ENCODE results near the gene RAB5IF.
"Not testable (repeated sequence)": the region's sequence is repeated elsewhere in the genome, so short reads cannot be mapped to it uniquely, and the experiment has no call there.

The RAB5IF gene

DNA sequence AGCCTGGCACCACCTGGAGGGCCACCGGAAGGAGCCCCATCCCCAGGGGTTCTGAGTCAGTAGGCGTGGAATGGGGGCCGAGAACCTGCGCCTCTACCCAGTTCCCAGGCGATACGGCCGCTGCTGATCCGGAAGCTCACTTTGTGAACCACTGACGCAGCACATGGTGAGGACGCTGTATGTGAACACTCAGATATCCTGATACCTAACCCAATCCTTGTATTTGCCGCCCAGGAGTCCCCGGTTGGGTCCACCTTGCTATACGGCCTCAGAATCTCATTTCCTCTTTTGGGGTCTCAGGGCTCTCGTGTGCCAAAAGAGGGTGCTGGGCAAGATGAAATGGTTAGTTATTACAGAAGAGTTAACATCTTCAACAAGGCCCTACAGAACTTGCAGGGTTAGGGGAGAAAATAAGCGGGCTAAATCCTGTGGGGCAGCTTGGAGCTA, 604 bp upstream of the RAB5IF start:
- TF ChIP-seq, protein P1, sequence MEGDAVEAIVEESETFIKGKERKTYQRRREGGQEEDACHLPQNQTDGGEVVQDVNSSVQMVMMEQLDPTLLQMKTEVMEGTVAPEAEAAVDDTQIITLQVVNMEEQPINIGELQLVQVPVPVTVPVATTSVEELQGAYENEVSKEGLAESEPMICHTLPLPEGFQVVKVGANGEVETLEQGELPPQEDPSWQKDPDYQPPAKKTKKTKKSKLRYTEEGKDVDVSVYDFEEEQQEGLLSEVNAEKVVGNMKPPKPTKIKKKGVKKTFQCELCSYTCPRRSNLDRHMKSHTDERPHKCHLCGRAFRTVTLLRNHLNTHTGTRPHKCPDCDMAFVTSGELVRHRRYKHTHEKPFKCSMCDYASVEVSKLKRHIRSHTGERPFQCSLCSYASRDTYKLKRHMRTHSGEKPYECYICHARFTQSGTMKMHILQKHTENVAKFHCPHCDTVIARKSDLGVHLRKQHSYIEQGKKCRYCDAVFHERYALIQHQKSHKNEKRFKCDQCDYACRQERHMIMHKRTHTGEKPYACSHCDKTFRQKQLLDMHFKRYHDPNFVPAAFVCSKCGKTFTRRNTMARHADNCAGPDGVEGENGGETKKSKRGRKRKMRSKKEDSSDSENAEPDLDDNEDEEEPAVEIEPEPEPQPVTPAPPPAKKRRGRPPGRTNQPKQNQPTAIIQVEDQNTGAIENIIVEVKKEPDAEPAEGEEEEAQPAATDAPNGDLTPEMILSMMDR (IDR thresholded peaks at IDR 0.05; ENCODE audit: insufficient read depth, low read depth, low read length, missing control alignments): no peak
- H3K4me3 ChIP-seq (ENCODE audit: low read length): peak overlapping the region; percentile 47
- DNase-seq (ENCODE audit: low read depth): peak; percentile 10

DNA sequence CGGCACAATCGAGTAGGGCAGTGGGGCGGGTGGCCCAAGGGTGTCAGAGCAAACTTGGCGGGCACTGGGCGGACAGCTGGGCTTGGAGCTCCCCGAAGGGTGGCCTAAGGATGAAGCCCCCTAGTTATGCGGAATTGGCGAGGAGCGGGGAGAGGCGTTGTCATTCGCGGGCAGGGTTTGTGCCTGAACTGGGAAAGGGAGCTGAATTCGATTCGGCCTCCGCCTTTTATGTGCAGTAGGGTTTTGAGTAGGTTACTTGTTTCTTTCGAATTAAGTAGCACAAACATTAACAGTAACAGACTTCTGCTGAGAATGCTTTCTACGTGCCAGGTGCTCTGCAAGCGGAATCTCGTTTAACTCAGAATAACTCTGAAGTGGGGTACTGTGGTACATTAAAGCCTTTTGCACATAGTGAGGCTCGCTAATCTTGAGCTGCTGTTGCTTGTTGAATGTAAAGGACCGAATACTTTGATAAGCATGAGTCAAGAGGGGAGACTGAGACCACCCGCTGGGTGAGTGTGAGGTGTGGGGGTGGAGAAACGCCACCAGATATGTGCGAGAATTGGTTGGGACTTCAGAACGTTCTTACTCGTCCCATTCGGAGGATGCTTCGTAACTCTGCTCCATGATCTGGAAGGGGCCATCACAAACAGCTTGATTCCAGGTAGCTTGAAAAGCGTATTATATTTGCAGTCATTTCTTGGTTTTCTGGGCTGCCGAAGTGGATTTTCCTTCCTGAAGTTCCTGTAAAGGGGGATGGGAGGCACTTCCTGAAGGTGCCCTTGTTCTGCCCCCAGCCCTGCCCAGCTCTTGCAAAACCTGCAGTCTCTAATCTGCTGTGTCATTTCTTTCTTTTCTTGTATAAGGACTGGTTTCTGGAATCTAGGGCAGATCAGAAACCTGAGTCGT, 833 bp downstream of the RAB5IF start:
- peak; percentile 59 for DNase-seq (ENCODE audit: low read depth)
- TF ChIP-seq, protein P1 (IDR thresholded peaks at IDR 0.05; ENCODE audit: insufficient read depth, low read depth, low read length, missing control alignments): no peak
- H3K4me3 ChIP-seq (ENCODE audit: low read length): peak overlapping the region; percentile 97

DNA sequence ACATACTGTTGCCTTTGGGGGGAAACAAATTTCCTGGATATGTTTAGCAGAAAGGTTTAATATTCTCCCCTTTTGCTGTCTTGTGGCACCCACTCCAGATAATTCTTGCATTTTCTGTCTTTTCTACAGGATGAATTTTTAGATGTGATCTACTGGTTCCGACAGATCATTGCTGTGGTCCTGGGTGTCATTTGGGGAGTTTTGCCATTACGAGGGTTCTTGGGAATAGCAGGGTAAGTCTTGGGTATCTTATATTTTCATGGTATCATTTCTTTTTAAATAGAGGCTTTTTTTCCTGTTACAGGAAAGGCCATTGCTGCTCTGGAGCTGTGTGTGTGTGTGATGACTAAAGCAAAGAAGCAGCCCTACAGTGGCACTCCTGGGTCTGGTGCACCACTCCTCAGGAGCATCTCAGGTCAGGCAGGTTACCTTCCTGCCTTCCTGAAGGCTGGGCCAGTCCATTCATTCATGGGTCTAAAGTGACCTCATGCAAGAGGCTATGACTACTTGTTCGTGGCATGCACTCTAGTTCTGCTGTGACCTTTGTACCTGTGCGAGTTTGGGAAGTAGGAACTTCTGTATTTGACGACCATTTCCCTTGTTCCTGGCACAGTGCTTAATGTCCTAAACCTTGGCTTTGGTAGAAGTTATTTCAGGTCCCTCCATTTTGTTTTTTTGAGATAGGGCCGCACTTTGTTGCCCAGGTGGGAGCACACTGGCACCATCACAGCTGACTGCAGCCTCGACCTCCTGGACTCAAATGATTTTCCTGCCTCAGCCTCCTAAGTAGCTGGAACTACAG, 2.2 kb downstream of the RAB5IF start:
- peak overlapping the region; percentile 7 for H3K4me3 ChIP-seq (ENCODE audit: low read length)
- TF ChIP-seq, protein P1 (IDR thresholded peaks at IDR 0.05; ENCODE audit: insufficient read depth, low read depth, low read length, missing control alignments): no peak
- DNase-seq (ENCODE audit: low read depth): peak; percentile 46

DNA sequence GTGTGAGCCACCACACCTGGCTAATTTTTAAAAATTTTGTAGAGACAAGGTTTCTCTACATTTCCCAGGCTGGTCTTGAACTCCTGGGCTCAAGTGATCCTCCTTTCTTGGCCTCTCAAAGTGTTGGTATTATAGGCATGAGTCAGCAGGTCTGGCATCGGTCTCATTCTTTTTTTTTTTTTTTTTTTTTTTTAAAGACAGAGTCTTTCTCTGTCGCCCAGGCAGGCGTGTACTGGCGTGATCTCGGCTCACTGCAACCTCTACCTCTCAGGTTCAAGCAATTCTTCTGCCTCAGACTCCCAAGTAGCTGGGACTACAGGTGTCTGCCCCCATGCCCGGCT, 2.8 kb downstream of the RAB5IF start:
- H3K4me3 ChIP-seq (ENCODE audit: low read length): not testable (repeated sequence)
- DNase-seq (ENCODE audit: low read depth): peak; percentile 37

DNA sequence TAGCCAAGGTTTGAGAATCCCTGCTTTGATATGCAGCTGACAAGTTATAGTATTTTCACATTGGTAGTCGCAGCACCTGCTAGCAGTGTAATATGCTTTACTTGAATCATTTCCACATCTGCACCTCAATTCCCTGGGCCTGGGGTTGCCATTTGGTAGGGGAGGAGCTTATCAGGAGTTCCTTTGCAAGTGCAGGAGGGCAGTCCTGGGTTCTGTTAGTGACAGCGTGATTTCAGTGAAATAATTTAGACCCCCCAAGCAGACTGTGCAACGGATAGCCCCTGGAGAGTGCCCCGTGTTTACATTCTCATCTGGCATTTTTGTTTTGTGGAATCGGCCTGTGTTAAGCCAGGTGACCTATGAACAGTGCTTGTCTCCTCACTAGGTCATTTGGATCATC, 6.0 kb downstream of the RAB5IF start:
- TF ChIP-seq, protein P1 (IDR thresholded peaks at IDR 0.05; ENCODE audit: insufficient read depth, low read depth, low read length, missing control alignments): no peak
- DNase-seq (ENCODE audit: low read depth): no peak
- H3K4me3 ChIP-seq (ENCODE audit: low read length): no peak overlapping the region

DNA sequence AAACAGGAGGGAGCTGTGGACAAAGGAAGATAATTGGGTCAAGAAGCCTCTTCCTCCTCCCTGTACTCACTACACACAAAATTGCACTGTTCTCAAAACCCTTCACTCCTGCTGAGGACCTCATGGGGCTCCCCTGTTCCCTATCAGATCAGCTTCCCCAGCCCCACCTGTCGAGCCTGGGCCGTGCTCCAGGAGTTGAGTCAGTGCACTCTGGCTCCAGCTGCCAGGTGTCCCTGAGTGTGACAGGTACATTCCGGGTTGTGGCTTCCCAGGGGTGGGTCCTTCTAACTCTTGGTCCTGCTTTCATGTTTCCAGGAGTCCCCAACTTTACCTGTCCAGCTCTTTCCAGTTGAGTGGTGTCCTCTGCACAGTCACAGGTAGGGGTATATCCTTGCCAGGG, 8.4 kb downstream of the RAB5IF start:
- peak; percentile 19 for DNase-seq (ENCODE audit: low read depth)
- TF ChIP-seq, protein P1 (IDR thresholded peaks at IDR 0.05; ENCODE audit: insufficient read depth, low read depth, low read length, missing control alignments): no peak
- H3K4me3 ChIP-seq (ENCODE audit: low read length): no peak overlapping the region

DNA sequence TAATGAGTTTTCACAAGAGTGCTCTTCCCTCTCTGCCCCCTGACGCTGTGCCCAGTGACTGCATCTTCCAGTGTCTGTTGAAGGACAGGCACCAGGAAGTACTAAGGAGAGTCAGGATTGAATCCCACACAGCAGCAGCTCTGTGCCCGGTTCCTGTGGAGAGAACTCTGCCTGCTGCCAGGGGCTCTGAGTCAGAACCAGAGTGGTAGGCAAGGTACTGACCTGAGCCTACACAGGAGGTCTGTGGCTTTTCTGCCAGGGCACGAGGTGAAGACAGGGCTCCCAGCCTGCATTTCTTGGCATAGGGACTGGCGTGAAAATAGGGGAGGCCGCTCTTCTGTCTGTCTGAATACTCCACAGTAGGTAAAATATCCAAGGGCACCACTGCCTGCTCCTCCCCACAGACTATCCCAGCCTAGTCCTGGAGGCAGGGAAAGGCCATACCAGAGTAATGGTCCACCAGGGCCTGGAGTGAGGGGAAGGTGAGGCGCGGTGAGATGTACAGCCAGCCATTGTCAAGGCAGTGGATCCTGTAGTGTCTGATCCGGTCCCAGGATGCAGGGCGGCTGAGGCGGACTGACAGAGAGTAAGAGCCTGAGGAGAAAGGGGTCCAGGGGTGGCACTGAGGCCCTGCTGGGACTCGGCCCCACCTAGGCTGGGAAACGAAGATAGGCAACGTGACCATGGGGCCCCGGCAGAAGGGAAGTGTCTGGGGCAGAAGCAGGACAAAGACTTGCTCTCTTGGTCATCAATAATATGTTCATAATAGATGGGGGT, 9.4 kb downstream of the RAB5IF start:
- TF ChIP-seq, protein P1 (IDR thresholded peaks at IDR 0.05; ENCODE audit: insufficient read depth, low read depth, low read length, missing control alignments): no peak
- no peak overlapping the region for H3K4me3 ChIP-seq (ENCODE audit: low read length)
- no peak for DNase-seq (ENCODE audit: low read depth)
